ENCODE results near the gene RAX. TPM values are rescaled to one million over a fixed set of nuclear protein-coding genes. Genes with fewer than 3 reads are reported as not detected.

The RAX gene
- total RNA-seq, 1 experiment from 2014 or later: 18.3 TPM

- Histone ChIP-seq H3K27ac (ENCODE audit: low read depth, low read length, poor library complexity, severe bottlenecking) (no peak overlapping the region), H3K36me3 (ENCODE audit: insufficient read depth, low read length, poor library complexity, severe bottlenecking) (no peaks in the 10 kb centered on the region), H3K4me1 (ENCODE audit: insufficient read depth, low read length, poor library complexity, severe bottlenecking) (no peaks in the 10 kb centered on the region), H3K9me3 (ENCODE audit: low read depth, low read length, poor library complexity, severe bottlenecking) (no peaks in the 10 kb centered on the region), H3K4me3 (ENCODE audit: low read depth, low read length, poor library complexity, severe bottlenecking) (no peak overlapping the region), H3K27me3 (replicated peaks; ENCODE audit: insufficient read depth, low read depth, low read length, poor library complexity) (peaks cover 15% of the 10 kb centered on the region)
- ChIA-PET POLR2A (ENCODE audit: low non-redundant PET) (no interaction called here), CTCF (no interaction called here)
- intact Hi-C loops (cut with micrococcal nuclease; ENCODE audit: unreplicated experiment): no loop called here
- no peak for DNase-seq (ENCODE audit: low spot score)
- BruUV-seq (replicated peaks): no TSS peak
- no peak for TF ChIP-seq EZH2 (IDR thresholded peaks at IDR 0.05; ENCODE audit: borderline replicate concordance, low read depth, low read length, poor library complexity, severe bottlenecking)
- no peak for TF ChIP-seq CTCF (conservative IDR thresholded peaks at IDR 0.05; ENCODE audit: low read depth, low read length)
Observed at GRCh38 chr18:59279722-59280121, 6.5 kb upstream of the RAX start.

GRCh38 chr18:59279193-59279592 is 5.9 kb upstream of the RAX start:
- Histone ChIP-seq H3K27me3 (replicated peaks; ENCODE audit: insufficient read depth, low read depth, low read length, poor library complexity) (peaks cover 14% of the 10 kb centered on the region), H3K4me1 (ENCODE audit: insufficient read depth, low read length, poor library complexity, severe bottlenecking) (no peaks in the 10 kb centered on the region), H3K36me3 (ENCODE audit: insufficient read depth, low read length, poor library complexity, severe bottlenecking) (no peaks in the 10 kb centered on the region), H3K9me3 (ENCODE audit: low read depth, low read length, poor library complexity, severe bottlenecking) (no peaks in the 10 kb centered on the region), H3K4me3 (ENCODE audit: low read depth, low read length, poor library complexity, severe bottlenecking) (no peak overlapping the region), H3K27ac (ENCODE audit: low read depth, low read length, poor library complexity, severe bottlenecking) (no peak overlapping the region)
- TF ChIP-seq EZH2 (IDR thresholded peaks at IDR 0.05; ENCODE audit: borderline replicate concordance, low read depth, low read length, poor library complexity, severe bottlenecking): no peak
- TF ChIP-seq CTCF (conservative IDR thresholded peaks at IDR 0.05; ENCODE audit: low read depth, low read length): no peak
- DNase-seq (ENCODE audit: low spot score): no peak
- intact Hi-C loops (cut with micrococcal nuclease; ENCODE audit: unreplicated experiment): no loop called here
- ChIA-PET POLR2A (ENCODE audit: low non-redundant PET) (no interaction called here), CTCF (interaction anchor here (0.5 to 0.8 kb wide), 2 partner anchors 10 to 29 kb away, joined by 5 to 8 read pairs; no protein-coding TSS in a partner anchor)
- no TSS peak for BruUV-seq (replicated peaks)

GRCh38 chr18:59278793-59279192 is 5.5 kb upstream of the RAX start:
- Histone ChIP-seq H3K36me3 (ENCODE audit: insufficient read depth, low read length, poor library complexity, severe bottlenecking) (no peaks in the 10 kb centered on the region), H3K27me3 (replicated peaks; ENCODE audit: insufficient read depth, low read depth, low read length, poor library complexity) (peaks cover 14% of the 10 kb centered on the region), H3K4me1 (ENCODE audit: insufficient read depth, low read length, poor library complexity, severe bottlenecking) (no peaks in the 10 kb centered on the region), H3K9me3 (ENCODE audit: low read depth, low read length, poor library complexity, severe bottlenecking) (no peaks in the 10 kb centered on the region), H3K4me3 (ENCODE audit: low read depth, low read length, poor library complexity, severe bottlenecking) (no peak overlapping the region), H3K27ac (ENCODE audit: low read depth, low read length, poor library complexity, severe bottlenecking) (no peak overlapping the region)
- TF ChIP-seq CTCF (conservative IDR thresholded peaks at IDR 0.05; ENCODE audit: low read depth, low read length) (no peak), EZH2 (IDR thresholded peaks at IDR 0.05; ENCODE audit: borderline replicate concordance, low read depth, low read length, poor library complexity, severe bottlenecking) (no peak)
- ChIA-PET CTCF (interaction anchor here (0.5 to 0.8 kb wide), 2 partner anchors 11 to 29 kb away, joined by 5 to 8 read pairs; no protein-coding TSS in a partner anchor), POLR2A (ENCODE audit: low non-redundant PET) (no interaction called here)
- no TSS peak for BruUV-seq (replicated peaks)
- no peak for DNase-seq (ENCODE audit: low spot score)
- intact Hi-C loops (cut with micrococcal nuclease; ENCODE audit: unreplicated experiment): no loop called here

Measured in A673 (cell line).